ENCODE data around the gene DOK4.

The DOK4 gene

DNA sequence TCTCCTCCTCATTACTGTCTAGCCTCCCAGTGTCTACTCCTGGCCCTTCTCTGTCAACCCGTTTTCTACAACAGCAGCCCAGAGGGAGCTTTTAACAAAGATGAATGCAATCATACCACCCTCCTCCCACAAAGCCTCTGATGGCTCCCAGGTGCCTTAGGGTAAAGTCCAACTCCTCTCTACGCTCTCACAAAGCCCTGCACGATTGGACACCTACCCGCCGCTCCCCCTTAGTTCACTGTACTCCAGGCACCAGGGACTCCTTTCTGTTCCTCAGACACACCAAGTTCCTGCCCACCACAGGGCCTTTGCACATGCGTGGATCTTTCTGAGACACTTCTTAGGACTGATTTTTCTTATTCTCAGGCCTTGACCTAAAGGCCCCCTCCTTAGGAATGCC is 32.6 kb upstream of the DOK4 start:
- DNase-seq: no peak

GRCh38 chr16:57518520-57518919 is 32.2 kb upstream of the DOK4 start:
- no peak for DNase-seq

DNA sequence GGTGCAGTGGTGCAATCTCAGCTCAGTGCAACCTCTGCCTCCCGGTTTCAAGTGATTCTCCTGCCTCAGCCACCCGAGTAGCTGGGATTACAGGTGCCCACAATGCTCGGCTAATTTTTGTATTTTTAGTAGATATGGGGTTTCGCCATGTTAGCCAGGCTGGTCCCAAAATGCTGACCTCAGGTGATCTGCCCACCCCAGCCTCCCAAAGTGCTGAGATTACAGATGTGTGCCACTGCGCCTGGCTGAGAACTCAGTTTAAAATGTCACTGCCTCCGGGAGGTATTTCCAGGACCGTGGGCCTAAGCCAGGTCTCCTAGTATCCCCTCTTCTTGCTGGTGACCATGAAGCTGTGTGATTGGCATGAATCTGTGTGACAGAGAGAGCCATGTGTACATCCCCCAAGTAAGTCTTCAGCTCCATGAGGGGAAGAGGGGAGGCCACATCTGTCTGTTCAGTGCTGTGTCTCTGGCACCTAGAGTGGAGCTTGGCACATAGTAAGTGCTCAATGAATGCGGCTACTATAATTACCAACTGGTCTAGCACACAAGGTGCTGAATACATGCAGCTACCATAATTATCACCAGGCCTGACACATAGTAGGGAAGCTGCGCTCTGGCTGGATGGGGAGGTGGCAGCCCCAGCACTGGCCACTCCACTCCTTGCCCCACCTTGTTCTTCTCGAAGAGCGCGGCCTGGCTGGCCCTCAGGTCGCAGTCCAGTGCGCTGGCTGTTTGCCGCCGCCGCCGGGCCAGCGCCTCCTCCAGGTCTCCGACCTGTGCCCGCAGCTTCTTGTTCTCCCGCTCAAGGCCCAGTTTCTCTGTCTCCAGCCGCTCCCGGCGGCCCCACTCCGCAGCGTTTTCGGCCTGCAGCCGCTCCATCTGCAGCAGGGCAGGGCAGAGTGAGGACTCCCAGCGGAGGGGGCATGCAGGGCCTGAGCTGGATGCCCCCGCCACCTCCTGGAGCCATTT is 31.4 kb upstream of the DOK4 start:
- no peak for DNase-seq

- DNase-seq: no peak
Observed at GRCh38 chr16:57516773-57517172, 30.5 kb upstream of the DOK4 start.

GRCh38 chr16:57516176-57516725 is 30.0 kb upstream of the DOK4 start:
- DNase-seq: no peak

- no peak for DNase-seq
Observed at GRCh38 chr16:57514791-57515600, 28.7 kb upstream of the DOK4 start.

- DNase-seq: no peak
Observed at GRCh38 chr16:57514371-57514770, 28.1 kb upstream of the DOK4 start.

DNA sequence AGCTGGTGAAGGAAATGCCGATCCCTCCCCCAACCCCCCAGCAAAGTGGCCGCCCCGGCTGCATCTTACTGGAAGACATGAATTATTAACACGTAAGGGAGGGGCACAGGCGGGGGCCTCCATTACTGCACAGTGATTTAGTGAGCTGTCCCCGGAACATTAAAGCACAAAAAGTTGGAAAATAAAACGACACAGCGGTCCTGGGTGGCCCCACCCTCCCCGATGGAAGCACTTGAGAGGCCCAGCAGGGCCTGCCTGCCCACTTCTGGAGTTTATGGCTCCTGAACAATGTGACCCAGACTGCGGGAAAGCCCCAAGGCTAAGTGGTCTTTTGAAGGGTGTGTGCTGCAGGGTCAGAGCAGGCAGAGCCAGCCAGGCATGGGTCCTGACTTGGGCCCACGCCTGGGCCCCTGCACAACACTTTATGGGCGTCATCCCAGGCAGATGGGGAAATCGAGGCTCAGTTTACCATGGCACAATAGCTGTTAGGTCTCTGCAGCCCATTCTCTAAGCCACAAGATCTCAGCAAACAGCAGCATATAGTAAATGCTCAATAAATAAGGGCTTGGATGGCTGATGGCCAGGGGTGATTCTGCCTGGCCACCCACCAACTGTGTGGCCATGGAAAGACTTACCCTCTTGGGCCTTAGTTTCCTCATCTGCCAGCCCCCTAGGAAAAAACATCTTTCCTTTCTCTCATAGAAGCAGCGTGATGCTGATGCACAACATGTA is 27.2 kb upstream of the DOK4 start:
- DNase-seq: no peak

- DNase-seq: no peak
Observed at GRCh38 chr16:57512296-57513001, 26.2 kb upstream of the DOK4 start.

- no peak for DNase-seq
Observed at GRCh38 chr16:57510016-57510871, 24.0 kb upstream of the DOK4 start.

DNA sequence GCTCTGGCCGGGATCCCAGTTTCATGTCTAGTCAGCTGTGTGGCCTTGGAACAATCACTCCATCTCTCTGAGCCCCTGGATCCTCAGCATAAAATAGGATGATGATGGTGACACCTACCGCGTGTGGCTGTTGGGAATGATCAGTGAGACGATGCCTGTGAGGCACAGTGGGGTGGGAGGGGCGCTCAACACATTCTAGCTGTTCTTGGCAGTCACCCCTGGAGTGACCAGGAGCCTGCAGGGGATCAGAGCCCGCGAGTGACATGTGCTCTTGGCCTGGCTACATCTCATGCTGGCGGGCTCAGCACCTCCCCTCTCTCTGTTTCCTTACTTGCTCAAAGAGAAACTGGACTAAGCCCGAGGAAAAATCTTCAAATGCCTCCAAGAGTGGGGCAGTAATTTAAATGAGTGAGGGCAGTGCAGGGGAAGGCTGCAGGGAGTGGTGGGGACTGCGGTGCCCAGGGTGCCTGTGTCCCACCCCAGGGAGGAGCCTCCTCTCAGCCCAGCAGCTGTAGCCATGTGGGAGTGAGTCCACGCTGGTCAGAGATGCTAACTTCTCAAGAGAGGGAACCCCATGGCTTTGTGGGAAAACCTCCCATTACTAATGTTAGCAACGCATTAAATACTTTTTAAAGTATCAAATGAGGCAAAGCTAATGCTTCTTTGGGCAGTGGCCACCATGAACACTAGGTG is 23.1 kb upstream of the DOK4 start:
- DNase-seq: no peak

GRCh38 chr16:57508035-57508425 is 21.7 kb upstream of the DOK4 start:
- DNase-seq: no peak

DNA sequence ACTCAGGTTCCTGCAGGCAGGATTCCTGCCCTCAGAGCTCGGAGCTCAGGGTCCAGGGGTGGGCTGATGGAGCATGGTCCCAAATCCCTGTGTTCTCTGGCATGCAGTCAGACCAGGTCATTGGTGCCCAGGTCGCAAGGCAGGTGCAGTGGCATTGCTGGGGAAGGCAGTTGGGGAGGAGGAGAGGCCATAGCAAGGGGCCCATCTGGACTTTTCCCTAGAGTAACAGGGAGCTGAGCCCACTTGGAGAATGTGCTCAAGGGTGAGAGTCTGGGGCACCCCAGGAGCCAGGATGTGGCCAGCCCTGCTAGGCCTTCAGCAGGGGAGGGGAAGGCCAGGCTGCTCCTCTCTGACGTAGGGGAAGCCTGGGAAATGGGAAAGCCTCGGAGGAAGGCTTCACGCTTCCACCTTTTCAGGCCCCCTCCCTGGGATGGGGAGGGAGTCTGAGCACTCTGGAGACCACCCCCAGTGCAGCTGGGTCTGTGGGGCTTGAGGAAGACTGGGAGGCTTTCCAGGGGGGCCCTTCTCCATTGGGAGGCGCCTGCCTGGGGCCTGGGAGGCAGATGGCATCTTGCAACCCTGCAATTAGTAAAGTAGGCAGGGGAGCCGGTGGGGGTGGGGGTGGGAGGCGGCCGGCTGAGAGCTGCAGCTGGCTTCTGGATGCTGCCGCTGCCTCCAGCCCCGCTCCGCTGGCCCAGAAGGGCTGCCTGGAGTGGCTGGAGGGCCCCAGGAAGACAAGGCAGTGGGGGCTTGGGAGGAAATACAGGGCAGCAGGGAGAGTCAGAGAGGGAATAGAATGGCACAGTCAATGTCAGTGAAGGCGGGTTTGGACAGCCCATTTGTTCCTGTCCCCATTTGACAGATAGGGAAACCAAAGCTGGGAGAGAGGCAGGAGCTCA is 21.1 kb upstream of the DOK4 start:
- DNase-seq: no peak

DNA sequence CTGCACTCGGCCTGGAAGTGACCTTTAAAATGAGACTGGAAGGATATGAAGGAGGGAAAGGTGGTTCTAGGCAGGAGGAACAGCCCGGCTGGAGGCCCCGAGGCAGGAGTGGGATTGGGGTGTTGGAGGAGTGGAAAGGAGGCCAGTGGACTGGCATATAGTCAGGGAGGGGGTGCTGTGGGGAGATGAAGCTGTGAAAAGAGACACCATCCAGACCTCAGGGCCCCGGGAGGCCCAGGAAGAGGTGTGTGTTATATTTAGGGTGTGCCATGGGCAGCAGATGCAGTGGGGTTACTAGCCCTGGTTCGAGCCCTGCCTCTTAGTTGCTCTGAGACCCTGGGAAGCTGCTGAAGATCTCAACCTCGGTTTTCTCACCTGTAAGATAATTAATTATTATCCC is 18.9 kb upstream of the DOK4 start:
- DNase-seq: no peak

GRCh38 chr16:57504491-57504890 is 18.2 kb upstream of the DOK4 start:
- DNase-seq: no peak

DNA sequence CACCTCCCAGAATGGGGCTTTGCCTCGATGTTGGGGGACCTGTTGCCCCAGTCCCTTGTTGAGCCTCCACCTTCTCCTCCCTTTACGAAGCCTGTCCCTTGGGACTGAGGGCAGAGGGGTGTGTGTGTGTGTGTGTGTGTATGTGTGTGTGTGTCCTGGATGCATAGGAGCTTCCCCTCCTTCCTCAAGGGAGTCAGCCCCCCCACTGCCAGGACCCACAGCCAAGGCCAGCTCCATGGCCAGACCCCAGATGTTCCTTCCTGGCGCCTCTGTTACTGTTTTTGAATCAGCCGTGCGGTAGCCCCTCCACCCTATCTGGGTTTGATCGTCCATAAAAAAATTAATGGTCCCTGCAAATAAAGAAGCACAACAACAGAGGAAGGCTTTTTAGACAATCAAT is 17.7 kb upstream of the DOK4 start:
- no peak for DNase-seq

DNA sequence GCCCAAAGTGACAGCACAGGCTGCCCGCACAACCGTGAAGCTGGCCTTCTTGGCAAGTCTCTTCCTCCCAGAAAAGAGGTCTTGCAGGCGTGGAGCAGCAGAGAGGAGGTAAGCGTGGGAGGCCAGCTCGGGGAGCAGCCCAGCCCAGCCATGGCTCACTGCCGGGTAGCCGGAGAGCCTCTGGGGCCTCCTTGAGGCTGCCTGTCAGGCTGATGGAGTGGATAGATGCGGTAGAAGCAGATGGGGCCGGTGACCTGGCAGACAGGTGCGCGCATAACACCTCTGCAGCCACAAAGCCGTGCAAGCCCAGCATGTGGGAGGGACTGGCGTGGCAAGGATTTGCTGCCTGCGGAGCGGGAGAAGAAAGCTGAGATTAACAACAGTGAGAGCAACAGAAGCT is 17.1 kb upstream of the DOK4 start:
- no peak for DNase-seq

GRCh38 chr16:57502048-57502775 is 15.9 kb upstream of the DOK4 start:
- no peak for DNase-seq

DNA sequence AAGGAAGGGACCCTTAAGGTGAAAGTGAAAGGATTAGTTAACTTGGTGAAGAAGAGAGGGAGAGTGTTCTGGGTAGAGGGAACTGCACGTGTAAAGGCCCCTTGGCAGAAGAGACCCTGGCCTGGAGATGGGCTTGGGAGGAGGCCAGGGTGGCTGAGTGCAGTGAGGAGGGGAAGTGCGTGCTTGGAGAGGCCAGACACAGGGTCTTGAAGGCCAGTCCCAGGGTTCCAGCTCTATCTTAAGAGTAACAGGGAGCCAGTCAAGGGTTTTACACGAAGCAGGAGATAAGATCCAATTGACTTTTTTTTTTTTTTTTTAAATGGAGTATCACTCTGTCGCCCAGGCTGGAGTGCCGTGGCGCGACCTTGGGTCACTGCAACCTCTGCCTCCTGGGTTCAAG is 15.2 kb upstream of the DOK4 start:
- DNase-seq: no peak
